HG03108 (cell line): ENCODE results near the gene RPAP2.
"Not testable (repeated sequence)": the region's sequence is repeated elsewhere in the genome, so short reads cannot be mapped to it uniquely, and the experiment has no call there.

Source experiments
- ATAC-seq: cut with Tn5 transposase; IDR thresholded peaks from one replicate; pipeline ENCODE4 v1.9.1; 2021; ENCODE audit warnings: moderate library complexity; ENCODE audit not compliant: unreplicated experiment

Gene RPAP2

GRCh38 chr1:92374223-92374622, 75.4 kb downstream of the RPAP2 start:
- ATAC-seq = no peak

GRCh38 chr1:92376345-92376744, 77.5 kb downstream of the RPAP2 start:
- ATAC-seq = no peak

GRCh38 chr1:92377991-92378390, 79.1 kb downstream of the RPAP2 start:
- ATAC-seq = not testable (repeated sequence)

GRCh38 chr1:92380867-92381266, 82.0 kb downstream of the RPAP2 start:
- ATAC-seq = no peak

GRCh38 chr1:92393966-92394365, 95.1 kb downstream of the RPAP2 start:
- ATAC-seq = not testable (repeated sequence)

- ATAC-seq = no peak
These were observed 99.7 kb downstream of the RPAP2 start for GRCh38 chr1:92398519-92398918.

GRCh38 chr1:92399076-92399475, 100.2 kb downstream of the RPAP2 start:
- ATAC-seq = peak; percentile 86

- no peak for ATAC-seq
These were observed 105.8 kb downstream of the RPAP2 start for GRCh38 chr1:92404661-92405060.

GRCh38 chr1:92408825-92409224, 110.0 kb downstream of the RPAP2 start:
- ATAC-seq = no peak

- ATAC-seq = no peak
These were observed 111.2 kb downstream of the RPAP2 start for GRCh38 chr1:92409946-92410549.

- no peak for ATAC-seq
These were observed 111.8 kb downstream of the RPAP2 start for GRCh38 chr1:92410706-92411105.

- no peak for ATAC-seq
These were observed 112.7 kb downstream of the RPAP2 start for GRCh38 chr1:92411511-92411910.

GRCh38 chr1:92419642-92420041, 120.8 kb downstream of the RPAP2 start:
- no peak for ATAC-seq

- no peak for ATAC-seq
These were observed 125.5 kb downstream of the RPAP2 start for GRCh38 chr1:92424381-92424780.

- ATAC-seq = no peak
These were observed 126.8 kb downstream of the RPAP2 start for GRCh38 chr1:92425617-92426016.

- no peak for ATAC-seq
These were observed 131.2 kb downstream of the RPAP2 start for GRCh38 chr1:92430030-92430429.

GRCh38 chr1:92434572-92434971, 135.7 kb downstream of the RPAP2 start:
- not testable (repeated sequence) for ATAC-seq

GRCh38 chr1:92439291-92439690, 140.4 kb downstream of the RPAP2 start:
- no peak for ATAC-seq

GRCh38 chr1:92441316-92441696, 142.4 kb downstream of the RPAP2 start:
- ATAC-seq = no peak

- no peak for ATAC-seq
These were observed 143.0 kb downstream of the RPAP2 start for GRCh38 chr1:92441697-92442342.

- ATAC-seq = no peak
These were observed 143.5 kb downstream of the RPAP2 start for GRCh38 chr1:92442351-92442750.

GRCh38 chr1:92443893-92444292, 145.0 kb downstream of the RPAP2 start:
- no peak for ATAC-seq

- no peak for ATAC-seq
These were observed 145.5 kb downstream of the RPAP2 start for GRCh38 chr1:92444351-92444750.
